Stomach (tissue), 9 donors: ENCODE data around the gene LRRC46. TPM values are rescaled to one million over a fixed set of nuclear protein-coding genes. Genes with fewer than 3 reads are reported as not detected.

Source experiments
- DNase-seq, 2 donors: peaks; one replicate each; pipeline versions ENCODE4 v3.0.0 to v3.0.0-alpha.2; 2013 to 2019
- H3K27ac ChIP-seq, 5 donors: fragments of 200-600 bp in 4 of 5; sonication (generic) in 4 of 5; one replicate each; pipeline ENCODE4 v1.5.1; 2013 to 2019; ENCODE audit warnings: mild to moderate bottlenecking in 1 of 5, moderate library complexity in 1 of 5
- H3K27me3 ChIP-seq, 3 donors: fragments of 200-600 bp; sonication (generic); one replicate each; pipeline ENCODE4 v1.5.1; 2017 to 2019; ENCODE audit warnings: mixed run types in 1 of 3
- H3K36me3 ChIP-seq, 4 donors: fragments of 200-600 bp; sonication (generic); 1 replicate in 3 of 4; 2 replicates in 1 of 4; pipeline ENCODE4 v1.5.1; 2016 to 2019
- H3K4me1 ChIP-seq, 4 donors: fragments of 200-600 bp; sonication (generic); one replicate each; pipeline ENCODE4 v1.5.1; 2016 to 2019
- H3K4me3 ChIP-seq, 4 donors: fragments of 200-600 bp; sonication (generic) in 3 of 4; one replicate each; pipeline ENCODE4 v1.5.1; 2016 to 2019; ENCODE audit warnings: mild to moderate bottlenecking in 1 of 4
- H3K9me3 ChIP-seq, 4 donors: fragments of 200-600 bp; sonication (generic); one replicate each; pipeline ENCODE4 v1.5.1; 2016 to 2019
- CTCF ChIP-seq, 7 experiments: fragments of 450-650 bp in 4 of 7; fragments of 200-600 bp in 3 of 7; sonication (generic) in 3 of 7; IDR thresholded peaks; one replicate each; pipeline ENCODE4 v1.5.1; 2016 to 2019; ENCODE audit warnings: antibody characterized with exemption in 7 of 7, control low read depth in 2 of 7, mild to moderate bottlenecking in 1 of 7
- EP300 ChIP-seq: sonication (generic); formaldehyde crosslinking; IDR thresholded peaks from one replicate; pipeline ENCODE4 v1.6.1; 2017; ENCODE audit warnings: antibody characterized with exemption
- POLR2A ChIP-seq, 4 donors: fragments of 450-650 bp; IDR thresholded peaks; one replicate each; pipeline ENCODE4 v1.6.1; 2016; ENCODE audit warnings: antibody characterized with exemption in 4 of 4, control low read depth in 2 of 4, mild to moderate bottlenecking in 1 of 4, moderate library complexity in 1 of 4
- POLR2AphosphoS5 ChIP-seq, 3 donors: sonication (generic); formaldehyde crosslinking; IDR thresholded peaks; one replicate each; pipeline ENCODE4 v1.6.1; 2016; ENCODE audit warnings: antibody characterized with exemption in 3 of 3
- WGBS, 5 donors: extraction: QIAGEN DNeasy Blood & Tissue Kit in 3 of 5; methylation state at CpG; one replicate each; pipeline versions ENCODE4 v1.1.5 to v1.1.7; 2013 to 2018; 5-methylcytosine and 5-hydroxymethylcytosine counted together
- intact Hi-C: fragments of 100-400 bp; cut with DNase I; formaldehyde crosslinking; loops from one replicate; pipeline ENCODE4 v1.15.1; 2023; ENCODE audit warnings: low total_unique reads
- polyA plus RNA-seq, 3 donors: library from polyadenylated mRNA; stranded (reverse); fragments of 200-250 nt; gene quantifications; one replicate each; pipeline ENCODE4 v1.2.3, GENCODE V29; 2013
- total RNA-seq, 5 donors: library from RNA; depleted of rRNA; stranded (reverse); fragments of >200 nt; gene quantifications; one replicate each; pipeline versions ENCODE4 v1.1.0 to v1.2.3, GENCODE V29; 2014 to 2016
- donor health status: healthy with polysubstance abuse.
- donor health status: Bipolar disorder and iron deficiency.
- donor health status: healthy.

Gene LRRC46
- total and polyA plus RNA-seq, 8 donors = 0.31 to 0.75 (median 0.48) TPM; not detected in 5

GRCh38 chr17:47883589-47884426 is 52.3 kb downstream of the LRRC46 start:
- H3K27ac ChIP-seq = no peak overlapping the region
- TF ChIP-seq POLR2A (IDR thresholded peaks at IDR 0.05) = no peak
- TF ChIP-seq CTCF (IDR thresholded peaks at IDR 0.05) = no peak
- TF ChIP-seq POLR2AphosphoS5 (IDR thresholded peaks at IDR 0.05) = no peak
- no peak for TF ChIP-seq EP300

DNA sequence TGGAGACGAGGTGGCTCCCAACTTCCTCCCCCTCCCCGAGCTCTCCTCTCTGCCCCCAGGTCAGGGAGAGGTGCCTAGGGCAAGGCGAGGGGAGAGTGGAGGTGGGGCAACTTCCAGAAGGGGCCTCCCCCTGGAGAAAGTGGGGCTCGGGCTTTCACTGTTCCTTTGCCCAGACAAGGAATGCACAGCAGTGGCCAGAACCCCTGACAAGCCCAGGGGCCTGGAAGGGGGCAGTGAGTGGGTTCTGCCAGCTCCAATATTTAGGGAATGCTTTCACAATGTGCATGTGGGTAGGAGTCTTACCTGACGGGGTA is 52.9 kb downstream of the LRRC46 start:
- 31 to 36% (median 33%) methylated on average over 5 of the region's 5 CpGs for WGBS, 5 donors
- intact Hi-C loops = loop anchor here (5.0 kb wide), 1 partner anchor 37 kb away; no protein-coding TSS in a partner anchor
- H3K4me1 ChIP-seq = peaks cover 0 to 34% (median 5%) of the 10 kb centered on the region in 4 donors
- no peak overlapping the region for H3K27ac ChIP-seq
- no peaks in the 10 kb centered on the region for H3K9me3 ChIP-seq
- H3K4me3 ChIP-seq = no peak overlapping the region
- TF ChIP-seq CTCF (IDR thresholded peaks at IDR 0.05) = no peak
- no peak for TF ChIP-seq POLR2A (IDR thresholded peaks at IDR 0.05)
- no peak for TF ChIP-seq EP300
- TF ChIP-seq POLR2AphosphoS5 (IDR thresholded peaks at IDR 0.05) = no peak
- no peaks in the 10 kb centered on the region for H3K36me3 ChIP-seq
- peaks cover 0 to 26% (median 0%) of the 10 kb centered on the region in 3 donors for H3K27me3 ChIP-seq
- DNase-seq = no peak

More at GRCh38 chr17:47883589-47884426, 52.3 kb downstream of the LRRC46 start:
- H3K4me1 ChIP-seq = peaks cover 0 to 34% (median 5%) of the 10 kb centered on the region in 4 donors
- intact Hi-C loops = loop anchor here (5.0 kb wide), 1 partner anchor 37 kb away; no protein-coding TSS in a partner anchor
- H3K9me3 ChIP-seq = no peaks in the 10 kb centered on the region
- H3K36me3 ChIP-seq = no peaks in the 10 kb centered on the region
- WGBS, 5 donors = 56 to 71% (median 58%) methylated on average over 8 to 9 of the region's 9 CpGs
- no peak overlapping the region for H3K4me3 ChIP-seq
- peaks cover 0 to 29% (median 0%) of the 10 kb centered on the region in 3 donors for H3K27me3 ChIP-seq
- peak in 1 of 2 donors; percentile 62 for DNase-seq

- intact Hi-C loops = loop anchor here (5.0 kb wide), 1 partner anchor 38 kb away; no protein-coding TSS in a partner anchor
- DNase-seq = peak in 1 of 2 donors; percentile 67
- no peak overlapping the region for H3K27ac ChIP-seq
- no peak overlapping the region for H3K4me3 ChIP-seq
- H3K4me1 ChIP-seq = peaks cover 0 to 34% (median 5%) of the 10 kb centered on the region in 4 donors
- H3K9me3 ChIP-seq = no peaks in the 10 kb centered on the region
- H3K36me3 ChIP-seq = no peaks in the 10 kb centered on the region
- peaks cover 0 to 22% (median 0%) of the 10 kb centered on the region in 3 donors for H3K27me3 ChIP-seq
- no peak for TF ChIP-seq CTCF (IDR thresholded peaks at IDR 0.05)
- no peak for TF ChIP-seq EP300
- no peak for TF ChIP-seq POLR2A (IDR thresholded peaks at IDR 0.05)
- no peak for TF ChIP-seq POLR2AphosphoS5 (IDR thresholded peaks at IDR 0.05)
- 51 to 62% (median 59%) methylated on average over 10 to 11 of the region's 11 CpGs for WGBS, 5 donors
Observed at GRCh38 chr17:47884905-47885730, 53.6 kb downstream of the LRRC46 start.

Other genes with a start within 250 kb of the LRRC46 start
- 100 to 1,000 TPM; 155 to 669 (median 198) TPM for gene KPNB1, start 181.8 kb upstream of the LRRC46 start, total RNA-seq
- gene KPNB1, start 181.8 kb upstream of the LRRC46 start, polyA plus RNA-seq = 10 to 100 TPM; 32.5 to 49.9 (median 33.6) TPM
- gene TBKBP1, start 137.5 kb upstream of the LRRC46 start, total RNA-seq = 10 to 100 TPM in 1 of 5 donors, 1 to 10 TPM in 4; 2.9 to 14.3 (median 6.7) TPM
- 10 to 100 TPM in 1 of 3 donors, 1 to 10 TPM in 2; 5.4 to 11.5 (median 5.8) TPM for gene TBKBP1, start 137.5 kb upstream of the LRRC46 start, polyA plus RNA-seq
- under 1 TPM in 2 of 5 donors, not detected in 3; 0.29 to 0.55 TPM for gene TBX21, start 98.4 kb upstream of the LRRC46 start, total RNA-seq
- under 1 TPM; 0.10 to 0.92 (median 0.31) TPM for gene TBX21, start 98.4 kb upstream of the LRRC46 start, polyA plus RNA-seq
- 100 to 1,000 TPM in 3 of 5 donors, 10 to 100 TPM in 2; 26.3 to 330 (median 141) TPM for gene OSBPL7, start 9.9 kb upstream of the LRRC46 start, total RNA-seq
- gene OSBPL7, start 9.9 kb upstream of the LRRC46 start, polyA plus RNA-seq = 10 to 100 TPM in 2 of 3 donors, 1 to 10 TPM in 1; 7.9 to 22.6 (median 19.4) TPM
- gene MRPL10, start 129 bp upstream of the LRRC46 start, total RNA-seq = 10 to 100 TPM in 4 of 5 donors, 1 to 10 TPM in 1; 7.8 to 85.2 (median 24.6) TPM
- gene MRPL10, start 129 bp upstream of the LRRC46 start, polyA plus RNA-seq = 10 to 100 TPM; 37.1 to 69.7 (median 38.1) TPM
- 10 to 100 TPM in 4 of 5 donors, 1 to 10 TPM in 1; 7.0 to 44.9 (median 22.2) TPM for gene SCRN2, start 9.6 kb downstream of the LRRC46 start, total RNA-seq
- gene SCRN2, start 9.6 kb downstream of the LRRC46 start, polyA plus RNA-seq = 10 to 100 TPM; 30.5 to 38.3 (median 32.1) TPM
- gene SP6, start 19.5 kb downstream of the LRRC46 start, total RNA-seq = 1 to 10 TPM in 1 of 5 donors, under 1 TPM in 1, not detected in 3; 0.92 to 3.0 TPM
- under 1 TPM; 0.31 to 0.38 (median 0.31) TPM for gene SP6, start 19.5 kb downstream of the LRRC46 start, polyA plus RNA-seq
- 10 to 100 TPM in 2 of 5 donors, 1 to 10 TPM in 2, under 1 TPM in 1; 0.87 to 22.8 (median 3.1) TPM for gene SP2, start 64.6 kb downstream of the LRRC46 start, total RNA-seq
- gene SP2, start 64.6 kb downstream of the LRRC46 start, polyA plus RNA-seq = 10 to 100 TPM in 1 of 3 donors, 1 to 10 TPM in 2; 4.7 to 11.9 (median 8.0) TPM
- 10 to 100 TPM in 4 of 5 donors, not detected in 1; 12.1 to 44.2 (median 19.8) TPM for gene PNPO, start 109.9 kb downstream of the LRRC46 start, total RNA-seq
- gene PNPO, start 109.9 kb downstream of the LRRC46 start, polyA plus RNA-seq = 10 to 100 TPM in 1 of 3 donors, 1 to 10 TPM in 2; 7.6 to 10.3 (median 8.6) TPM
- gene PRR15L, start 126.2 kb downstream of the LRRC46 start, total RNA-seq = 10 to 100 TPM; 23.9 to 93.6 (median 69.8) TPM
- 100 to 1,000 TPM in 1 of 3 donors, 10 to 100 TPM in 2; 71.0 to 102 (median 97.9) TPM for gene PRR15L, start 126.2 kb downstream of the LRRC46 start, polyA plus RNA-seq
- 100 to 1,000 TPM; 101 to 682 (median 474) TPM for gene CDK5RAP3, start 139.4 kb downstream of the LRRC46 start, total RNA-seq
- gene CDK5RAP3, start 139.4 kb downstream of the LRRC46 start, polyA plus RNA-seq = 100 to 1,000 TPM; 155 to 300 (median 242) TPM
- gene COPZ2, start 206.1 kb downstream of the LRRC46 start, total RNA-seq = 100 to 1,000 TPM in 1 of 5 donors, 10 to 100 TPM in 2, 1 to 10 TPM in 2; 6.8 to 187 (median 12.3) TPM
- 10 to 100 TPM; 17.0 to 20.4 (median 17.1) TPM for gene COPZ2, start 206.1 kb downstream of the LRRC46 start, polyA plus RNA-seq
- 100 to 1,000 TPM in 3 of 5 donors, 10 to 100 TPM in 2; 51.4 to 160 (median 126) TPM for gene NFE2L1, start 216.7 kb downstream of the LRRC46 start, total RNA-seq
- 10 to 100 TPM; 25.2 to 39.5 (median 36.6) TPM for gene NFE2L1, start 216.7 kb downstream of the LRRC46 start, polyA plus RNA-seq